HepG2 (cell line): ENCODE measurements around the gene SLC25A25. TPM values are rescaled to one million over a fixed set of nuclear protein-coding genes. Genes with fewer than 3 reads are reported as not detected.
A peak's percentile ranks its signal among the peaks of the same experiment; 100 is the strongest.

Experiments used
- ATF5 ChIP-seq: sonication (generic); formaldehyde crosslinking; IDR thresholded peaks from 2 replicates; pipeline ENCODE4 v1.4.0; 2020; ENCODE audit warnings: mild to moderate bottlenecking, low read depth, missing genetic modification reagents
- DPF2 ChIP-seq: sonication (generic); formaldehyde crosslinking; IDR thresholded peaks from 2 replicates; pipeline ENCODE4 v1.4.0; 2020; ENCODE audit warnings: mild to moderate bottlenecking, low read depth, missing genetic modification reagents, borderline replicate concordance
- EEA1 ChIP-seq: sonication (generic); formaldehyde crosslinking; IDR thresholded peaks from 2 replicates; pipeline ENCODE4 v1.5.1; 2020; ENCODE audit warnings: mild to moderate bottlenecking, missing genetic modification reagents, borderline replicate concordance
- FOXJ3 ChIP-seq: sonication (generic); formaldehyde crosslinking; IDR thresholded peaks from 2 replicates; pipeline ENCODE4 v1.4.0; 2020; ENCODE audit warnings: missing genetic modification reagents, mild to moderate bottlenecking, borderline replicate concordance
- HIVEP1 ChIP-seq: sonication (generic); formaldehyde crosslinking; IDR thresholded peaks from 2 replicates; pipeline ENCODE4 v1.4.0; 2020; ENCODE audit warnings: mild to moderate bottlenecking, missing genetic modification reagents
- IKZF5 ChIP-seq: IDR thresholded peaks from 2 replicates; pipeline ENCODE4 v1.6.1; 2018; ENCODE audit warnings: missing genetic modification reagents, mild to moderate bottlenecking, missing compliant biosample characterization
- ISL2 ChIP-seq: sonication (generic); formaldehyde crosslinking; IDR thresholded peaks from 2 replicates; pipeline ENCODE4 v1.5.0; 2020; ENCODE audit warnings: missing genetic modification reagents
- JUNB ChIP-seq: sonication (generic); formaldehyde crosslinking; IDR thresholded peaks from 2 replicates; pipeline ENCODE4 v1.8.0; 2022; ENCODE audit warnings: missing genetic modification reagents, mild to moderate bottlenecking, borderline replicate concordance
- KDM4B ChIP-seq: sonication (generic); formaldehyde crosslinking; IDR thresholded peaks from 2 replicates; pipeline ENCODE4 v1.4.0; 2020; ENCODE audit warnings: missing genetic modification reagents
- KLF6 ChIP-seq: IDR thresholded peaks from 2 replicates; pipeline ENCODE4 v1.8.0; 2016; ENCODE audit warnings: missing biosample characterization, missing genetic modification reagents
- NR2F1 ChIP-seq, 2 experiments: fragments of 450-650 bp in 1 of 2; formaldehyde crosslinking in 1 of 2; IDR thresholded peaks; 2 replicates each; pipeline versions ENCODE4 v1.5.0 to v1.6.1; 2016 to 2020; ENCODE audit warnings: mild to moderate bottlenecking in 1 of 2, missing compliant biosample characterization in 1 of 2, missing genetic modification reagents in 1 of 2, moderate library complexity in 1 of 2
- PAX8 ChIP-seq: sonication (generic); formaldehyde crosslinking; IDR thresholded peaks from 2 replicates; pipeline ENCODE4 v1.8.0; 2022; ENCODE audit warnings: mild to moderate bottlenecking, missing genetic modification reagents, borderline replicate concordance
- RNF219 ChIP-seq: sonication (generic); formaldehyde crosslinking; IDR thresholded peaks from 2 replicates; pipeline ENCODE4 v1.5.0; 2020; ENCODE audit warnings: mild to moderate bottlenecking, missing genetic modification reagents
- TARDBP ChIP-seq: sonication (generic); formaldehyde crosslinking; IDR thresholded peaks from 2 replicates; pipeline ENCODE4 v1.8.0; 2022; ENCODE audit warnings: mild to moderate bottlenecking, missing genetic modification reagents
- TRAFD1 ChIP-seq: sonication (generic); formaldehyde crosslinking; IDR thresholded peaks from 2 replicates; pipeline ENCODE4 v1.5.1; 2020; ENCODE audit warnings: missing genetic modification reagents, mild to moderate bottlenecking, borderline replicate concordance
- ZBTB7B ChIP-seq: sonication (generic); formaldehyde crosslinking; IDR thresholded peaks from 2 replicates; pipeline ENCODE4 v1.4.0; 2020; ENCODE audit warnings: missing genetic modification reagents
- ZBTB8A ChIP-seq: sonication (generic); formaldehyde crosslinking; IDR thresholded peaks from 2 replicates; pipeline ENCODE4 v1.4.0; 2020; ENCODE audit warnings: mild to moderate bottlenecking, low read depth, missing genetic modification reagents, borderline replicate concordance
- ZC3H13 ChIP-seq: sonication (generic); formaldehyde crosslinking; IDR thresholded peaks from 2 replicates; pipeline ENCODE4 v1.8.1; 2023; ENCODE audit warnings: mild to moderate bottlenecking, missing genetic modification reagents, moderate library complexity
- ZFAT ChIP-seq: sonication (generic); formaldehyde crosslinking; conservative IDR thresholded peaks from 2 replicates; pipeline ENCODE4 v1.8.1; 2023; ENCODE audit warnings: missing genetic modification reagents, inconsistent platforms
- ZNF124 ChIP-seq: sonication (generic); formaldehyde crosslinking; IDR thresholded peaks from 2 replicates; pipeline ENCODE4 v1.4.0; 2020; ENCODE audit warnings: missing genetic modification reagents
- ZNF619 ChIP-seq: sonication (generic); formaldehyde crosslinking; IDR thresholded peaks from 2 replicates; pipeline ENCODE4 v1.4.0; 2020; ENCODE audit warnings: mild to moderate bottlenecking, missing genetic modification reagents
- ZNF772 ChIP-seq: sonication (generic); formaldehyde crosslinking; IDR thresholded peaks from 2 replicates; pipeline ENCODE4 v1.5.0; 2020; ENCODE audit warnings: mild to moderate bottlenecking, missing genetic modification reagents
- ZSCAN25 ChIP-seq: sonication (generic); formaldehyde crosslinking; IDR thresholded peaks from 2 replicates; pipeline ENCODE4 v1.8.0; 2022; ENCODE audit warnings: mild to moderate bottlenecking, missing genetic modification reagents
- polyA plus RNA-seq, 8 experiments: library from polyadenylated mRNA; depleted of rRNA in 3 of 8; stranded (reverse) in 7 of 8; unstranded in 1 of 8; fragments of >200 nt; fragmentation: Illumina TruSeq in 4 of 8; extraction: Trizol in 4 of 8; gene quantifications; 2 replicates each; pipeline versions ENCODE4 v1.2.1 to v1.2.3, GENCODE V29; 2011 to 2016; ENCODE audit warnings: low read depth in 4 of 8, missing spikeins in 1 of 8, mixed read lengths in 1 of 8; ENCODE audit not compliant: insufficient read depth in 1 of 8
- total RNA-seq, 5 experiments: library from RNA; depleted of rRNA; stranded (reverse); fragments of >200 nt; fragmentation: Illumina TruSeq; extraction: Trizol; gene quantifications; 2 replicates each; pipeline ENCODE4 v1.2.3, GENCODE V29; 2016; ENCODE audit warnings: low read depth in 1 of 5

The SLC25A25 gene
- total and polyA plus RNA-seq, 2 of the 13 experiments (the other 11 are each of a cell fraction or from before 2014, with no cell fraction given): 10.5 to 24.8 TPM

GRCh38 chr9:128104171-128104618 lies 36.2 kb downstream of the SLC25A25 start (continued):
- TF ChIP-seq ZNF124 (CRISPR knock-in tag) (no peak), KLF6 (CRISPR knock-in tag) (no peak), EEA1 (CRISPR knock-in tag) (no peak), ZNF619 (no peak), ZFAT (no peak), TARDBP (peak; percentile 89; the same call in 1 of the 2 replicates), DPF2 (CRISPR knock-in tag) (peak; percentile 50; the same call in 1 of the 2 replicates), TRAFD1 (CRISPR knock-in tag) (no peak), FOXJ3 (CRISPR knock-in tag) (0 out of 2 replicates have a peak, but pooled peaks have one; percentile 33), KDM4B (CRISPR knock-in tag) (no peak), NR2F1 (CRISPR knock-in tag; IDR thresholded peaks at IDR 0.05) (0 out of 4 replicates have a peak, but pooled peaks of 1 of the 2 experiments have one; percentile 15), ZBTB7B (CRISPR knock-in tag) (peak; percentile 86), JUNB (no peak), ZSCAN25 (CRISPR knock-in tag) (no peak), ZNF772 (no peak; the same call in 1 of the 2 replicates), IKZF5 (CRISPR knock-in tag) (peak; percentile 86), ISL2 (CRISPR knock-in tag) (peak; percentile 47; the same call in 1 of the 2 replicates), PAX8 (no peak), RNF219 (CRISPR knock-in tag) (no peak), ZC3H13 (CRISPR knock-in tag) (0 out of 2 replicates have a peak, but pooled peaks have one; percentile 27), ATF5 (CRISPR knock-in tag) (no peak), ZBTB8A (CRISPR knock-in tag) (no peak), HIVEP1 (CRISPR knock-in tag) (peak; percentile 99)
